ENCODE results near the gene USP47. TPM values are rescaled to one million over a fixed set of nuclear protein-coding genes. Genes with fewer than 3 reads are reported as not detected.

Gene USP47
- total RNA-seq, 1 donor = 72.7 TPM

GRCh38 chr11:11969380-11970215 is 127.8 kb downstream of the USP47 start:
- Histone ChIP-seq H3K9me3 (ENCODE audit: low read depth, low read length) (no peaks in the 10 kb centered on the region), H4K20me1 (ENCODE audit: insufficient read depth, low read length) (no peaks in the 10 kb centered on the region), H3K27me3 (ENCODE audit: insufficient read depth, low read length) (no peaks in the 10 kb centered on the region), H3K4me1 (ENCODE audit: insufficient read depth, low read length) (peaks cover 14% of the 10 kb centered on the region), H3K4me3 (ENCODE audit: insufficient read depth, low read length) (no peak overlapping the region), H3K4me2 (ENCODE audit: insufficient read depth, low read length) (no peak overlapping the region), H3K36me3 (ENCODE audit: insufficient read depth, low read length) (no peaks in the 10 kb centered on the region), H3K79me2 (ENCODE audit: insufficient read depth, low read length) (no peaks in the 10 kb centered on the region), H2AFZ (ENCODE audit: low read length) (no peak overlapping the region), H3K27ac (ENCODE audit: low read depth, low read length) (no peak overlapping the region)
- TF ChIP-seq, protein P1, sequence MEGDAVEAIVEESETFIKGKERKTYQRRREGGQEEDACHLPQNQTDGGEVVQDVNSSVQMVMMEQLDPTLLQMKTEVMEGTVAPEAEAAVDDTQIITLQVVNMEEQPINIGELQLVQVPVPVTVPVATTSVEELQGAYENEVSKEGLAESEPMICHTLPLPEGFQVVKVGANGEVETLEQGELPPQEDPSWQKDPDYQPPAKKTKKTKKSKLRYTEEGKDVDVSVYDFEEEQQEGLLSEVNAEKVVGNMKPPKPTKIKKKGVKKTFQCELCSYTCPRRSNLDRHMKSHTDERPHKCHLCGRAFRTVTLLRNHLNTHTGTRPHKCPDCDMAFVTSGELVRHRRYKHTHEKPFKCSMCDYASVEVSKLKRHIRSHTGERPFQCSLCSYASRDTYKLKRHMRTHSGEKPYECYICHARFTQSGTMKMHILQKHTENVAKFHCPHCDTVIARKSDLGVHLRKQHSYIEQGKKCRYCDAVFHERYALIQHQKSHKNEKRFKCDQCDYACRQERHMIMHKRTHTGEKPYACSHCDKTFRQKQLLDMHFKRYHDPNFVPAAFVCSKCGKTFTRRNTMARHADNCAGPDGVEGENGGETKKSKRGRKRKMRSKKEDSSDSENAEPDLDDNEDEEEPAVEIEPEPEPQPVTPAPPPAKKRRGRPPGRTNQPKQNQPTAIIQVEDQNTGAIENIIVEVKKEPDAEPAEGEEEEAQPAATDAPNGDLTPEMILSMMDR (IDR thresholded peaks at IDR 0.05; ENCODE audit: extremely low read depth, low read depth, low read length) = no peak
- DNase-seq (ENCODE audit: insufficient read length, low spot score, missing footprints) = no peak

DNA sequence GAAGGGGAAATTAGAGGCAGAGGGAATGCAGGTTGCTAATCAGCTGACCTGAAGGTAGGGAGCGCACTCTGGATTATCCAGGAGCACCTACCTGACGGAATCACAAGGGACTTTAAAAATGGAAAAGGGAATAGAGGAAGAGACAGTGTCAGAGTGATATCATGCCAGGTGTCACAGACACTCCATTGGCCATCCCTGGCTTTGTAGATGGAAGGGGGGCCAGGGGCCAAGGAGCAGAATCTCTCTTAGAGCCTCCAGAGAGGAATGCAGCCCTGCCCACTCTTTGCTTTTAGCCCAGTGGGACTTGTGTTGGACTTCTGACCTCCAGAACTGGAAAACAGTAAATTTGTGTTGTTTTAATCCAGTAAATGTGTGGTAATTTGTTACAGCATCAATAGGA is 128.8 kb downstream of the USP47 start:
- no peak overlapping the region for H2AFZ ChIP-seq (ENCODE audit: low read length)
- TF ChIP-seq, protein P1 (IDR thresholded peaks at IDR 0.05; ENCODE audit: extremely low read depth, low read depth, low read length) = no peak
- H3K4me1 ChIP-seq (ENCODE audit: insufficient read depth, low read length) = peaks cover 17% of the 10 kb centered on the region
- H3K27me3 ChIP-seq (ENCODE audit: insufficient read depth, low read length) = no peaks in the 10 kb centered on the region
- H4K20me1 ChIP-seq (ENCODE audit: insufficient read depth, low read length) = no peaks in the 10 kb centered on the region
- no peaks in the 10 kb centered on the region for H3K36me3 ChIP-seq (ENCODE audit: insufficient read depth, low read length)
- H3K79me2 ChIP-seq (ENCODE audit: insufficient read depth, low read length) = no peaks in the 10 kb centered on the region
- DNase-seq (ENCODE audit: insufficient read length, low spot score, missing footprints) = no peak
- no peaks in the 10 kb centered on the region for H3K9me3 ChIP-seq (ENCODE audit: low read depth, low read length)
- no peak overlapping the region for H3K27ac ChIP-seq (ENCODE audit: low read depth, low read length)
- no peak overlapping the region for H3K4me3 ChIP-seq (ENCODE audit: insufficient read depth, low read length)
- no peak overlapping the region for H3K4me2 ChIP-seq (ENCODE audit: insufficient read depth, low read length)

DNA sequence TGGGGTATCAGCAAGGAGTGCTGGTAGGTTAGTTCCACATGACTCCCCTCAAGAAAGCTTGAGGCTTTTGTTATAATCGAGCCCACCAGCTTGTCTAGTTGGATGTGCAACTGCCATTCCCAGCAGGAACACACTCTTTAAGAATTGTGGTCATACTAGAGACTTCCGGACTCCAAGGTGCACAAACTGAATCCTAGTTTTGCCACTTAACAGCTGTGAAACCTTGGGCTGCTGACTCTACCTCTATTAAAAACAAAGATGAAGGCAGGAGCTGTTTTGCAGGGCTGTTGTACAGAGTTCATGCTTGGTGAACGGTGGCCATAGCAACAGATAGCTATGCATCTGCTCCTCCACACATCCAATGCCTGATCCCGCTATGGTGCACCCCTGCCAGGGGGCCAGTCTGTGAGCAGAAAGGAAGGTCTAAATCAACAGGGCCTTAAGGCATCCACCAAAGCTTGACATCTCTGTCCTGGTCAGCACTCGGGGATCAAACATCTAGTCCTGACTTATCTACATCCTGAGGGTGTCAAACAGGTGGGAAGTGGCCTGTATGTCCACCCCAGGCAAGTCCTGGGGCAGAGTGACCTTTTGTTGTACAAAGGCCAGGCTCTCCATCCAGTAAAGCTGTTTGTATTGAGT is 130.3 kb downstream of the USP47 start:
- Histone ChIP-seq H3K4me2 (ENCODE audit: insufficient read depth, low read length) (no peak overlapping the region), H3K79me2 (ENCODE audit: insufficient read depth, low read length) (no peaks in the 10 kb centered on the region), H3K4me3 (ENCODE audit: insufficient read depth, low read length) (no peak overlapping the region), H4K20me1 (ENCODE audit: insufficient read depth, low read length) (no peaks in the 10 kb centered on the region), H3K9me3 (ENCODE audit: low read depth, low read length) (no peaks in the 10 kb centered on the region), H3K4me1 (ENCODE audit: insufficient read depth, low read length) (peaks cover 28% of the 10 kb centered on the region), H3K27me3 (ENCODE audit: insufficient read depth, low read length) (no peaks in the 10 kb centered on the region), H2AFZ (ENCODE audit: low read length) (no peak overlapping the region), H3K27ac (ENCODE audit: low read depth, low read length) (no peak overlapping the region), H3K36me3 (ENCODE audit: insufficient read depth, low read length) (no peaks in the 10 kb centered on the region)
- TF ChIP-seq, protein P1 (IDR thresholded peaks at IDR 0.05; ENCODE audit: extremely low read depth, low read depth, low read length) = no peak
- DNase-seq (ENCODE audit: insufficient read length, low spot score, missing footprints) = no peak

GRCh38 chr11:11972730-11973341 is 131.1 kb downstream of the USP47 start:
- H3K27me3 ChIP-seq (ENCODE audit: insufficient read depth, low read length) = no peaks in the 10 kb centered on the region
- H3K4me3 ChIP-seq (ENCODE audit: insufficient read depth, low read length) = no peak overlapping the region
- no peaks in the 10 kb centered on the region for H3K79me2 ChIP-seq (ENCODE audit: insufficient read depth, low read length)
- H4K20me1 ChIP-seq (ENCODE audit: insufficient read depth, low read length) = no peaks in the 10 kb centered on the region
- DNase-seq (ENCODE audit: insufficient read length, low spot score, missing footprints) = no peak
- peak overlapping the region; percentile 34 for H3K4me2 ChIP-seq (ENCODE audit: insufficient read depth, low read length)
- no peaks in the 10 kb centered on the region for H3K36me3 ChIP-seq (ENCODE audit: insufficient read depth, low read length)
- peak overlapping the region; percentile 51 for H2AFZ ChIP-seq (ENCODE audit: low read length)
- no peaks in the 10 kb centered on the region for H3K9me3 ChIP-seq (ENCODE audit: low read depth, low read length)
- H3K4me1 ChIP-seq (ENCODE audit: insufficient read depth, low read length) = peaks cover 36% of the 10 kb centered on the region
- H3K27ac ChIP-seq (ENCODE audit: low read depth, low read length) = peak overlapping the region; percentile 59
- TF ChIP-seq, protein P1 (IDR thresholded peaks at IDR 0.05; ENCODE audit: extremely low read depth, low read depth, low read length) = no peak
